PC-9 (cell line): ENCODE data around the gene IGFLR1.

Experiments used
- CTCF ChIP-seq: fragments of 200-600 bp; sonication (generic); conservative IDR thresholded peaks from 2 replicates; pipeline ENCODE4 v1.6.1; 2017; ENCODE audit warnings: mixed run types, antibody characterized with exemption, mild to moderate bottlenecking, moderate library complexity
- EZH2 ChIP-seq: fragments of 200-600 bp; sonication (generic); IDR thresholded peaks from 2 replicates; pipeline ENCODE4 v1.8.0; 2017; ENCODE audit warnings: antibody characterized with exemption, low read depth

- no peak for TF ChIP-seq CTCF
- TF ChIP-seq EZH2: no peak
Measured at GRCh38 chr19:35695895-35696422, 46.3 kb downstream of the IGFLR1 start.
